GM21786 (cell line): Measurements from ENCODE around the gene HSFX1.
A peak's percentile ranks its signal among the peaks of the same experiment; 100 is the strongest.

Source experiments
- ATAC-seq: cut with Tn5 transposase; IDR thresholded peaks from one replicate; pipeline ENCODE4 v1.9.1; 2021; ENCODE audit not compliant: unreplicated experiment

The HSFX1 gene

DNA sequence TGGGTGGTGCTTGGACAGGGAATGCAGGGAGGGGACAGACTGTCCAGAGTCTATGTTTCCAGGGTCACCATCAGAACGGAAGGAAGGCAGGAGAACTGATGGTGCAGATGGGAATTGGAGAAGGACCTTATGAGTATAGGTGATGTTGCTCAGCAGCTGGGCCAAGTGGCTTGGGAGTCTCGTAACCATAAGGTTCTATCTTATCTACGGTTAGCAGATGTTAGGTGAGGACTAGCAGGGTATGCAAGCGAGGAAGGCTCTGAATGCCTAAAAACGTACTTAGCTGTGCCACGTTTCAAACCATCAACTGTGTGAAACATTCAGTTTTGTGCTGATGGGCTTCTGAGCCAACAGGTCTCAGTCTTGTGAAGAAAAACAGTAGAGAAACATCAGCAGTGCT, 30.2 kb downstream of the HSFX1 start:
- ATAC-seq = no peak

DNA sequence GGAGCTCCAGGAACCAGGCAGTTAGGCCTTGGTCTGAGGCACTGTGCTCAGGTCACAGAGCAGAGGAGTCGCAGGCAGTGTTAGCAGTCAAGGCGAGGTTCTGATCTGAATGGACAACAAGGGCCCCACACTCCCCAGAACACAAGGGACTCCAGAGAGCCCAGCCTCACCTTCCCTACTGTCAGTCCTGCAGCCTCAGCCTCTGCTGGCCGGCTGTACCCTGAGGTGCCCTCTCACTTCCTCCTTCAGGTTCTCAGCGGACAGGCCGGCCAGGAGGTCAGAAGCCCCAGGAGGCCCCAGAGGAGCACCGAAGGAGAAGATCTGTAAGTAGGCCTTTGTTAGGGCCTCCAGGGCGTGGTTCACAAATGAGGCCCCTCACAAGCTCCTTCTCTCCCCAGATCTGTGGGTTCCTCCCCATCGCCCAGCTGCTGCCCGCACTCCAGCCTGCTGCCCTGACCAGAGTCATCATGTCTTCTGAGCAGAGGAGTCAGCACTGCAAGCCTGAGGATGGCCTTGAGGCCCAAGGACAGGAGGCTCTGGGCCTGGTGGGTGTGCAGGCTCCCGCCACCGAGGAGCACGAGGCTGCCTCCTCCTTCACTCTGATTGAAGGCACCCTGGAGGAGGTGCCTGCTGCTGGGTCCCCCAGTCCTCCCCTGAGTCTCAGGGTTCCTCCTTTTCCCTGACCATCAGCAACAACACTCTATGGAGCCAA, 34.0 kb downstream of the HSFX1 start:
- ATAC-seq = peak; percentile 72

DNA sequence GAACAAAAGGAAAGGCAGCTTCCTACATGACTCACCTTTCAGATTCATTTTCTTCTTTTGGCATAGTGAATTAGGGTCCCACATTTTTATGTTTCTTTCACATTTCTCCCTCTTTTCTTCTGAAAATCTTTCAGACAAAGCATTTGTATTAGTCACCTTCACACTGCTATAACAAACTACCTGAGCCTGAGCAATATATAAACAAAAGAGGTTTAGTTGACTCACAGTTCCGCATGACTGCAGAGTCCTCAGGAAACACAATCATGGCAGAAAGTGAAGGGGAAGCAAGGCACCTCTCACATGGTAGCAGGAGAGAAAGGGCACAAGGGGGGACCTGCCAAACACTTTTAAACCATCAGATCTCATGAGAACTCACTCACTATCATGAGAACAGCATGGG, 44.8 kb downstream of the HSFX1 start:
- no peak for ATAC-seq

DNA sequence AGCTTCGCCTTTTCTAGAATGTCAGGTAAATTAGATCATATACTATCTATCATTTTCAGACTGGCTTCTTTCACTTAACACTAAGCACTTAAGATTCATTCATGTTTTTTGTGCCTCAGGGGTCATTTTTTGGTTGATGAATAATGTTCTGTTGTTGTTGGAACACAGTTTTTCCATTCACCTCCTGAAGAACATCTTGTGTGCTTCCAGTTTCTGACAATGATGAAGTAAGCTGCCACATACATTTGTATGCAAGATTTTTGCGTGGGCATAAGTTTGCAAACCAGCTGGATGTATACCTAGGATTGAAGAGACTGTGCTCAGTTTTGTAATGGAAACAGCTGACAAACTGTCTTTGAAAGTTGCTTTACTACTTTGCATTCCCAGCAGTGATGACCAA, 45.5 kb downstream of the HSFX1 start:
- no peak for ATAC-seq

DNA sequence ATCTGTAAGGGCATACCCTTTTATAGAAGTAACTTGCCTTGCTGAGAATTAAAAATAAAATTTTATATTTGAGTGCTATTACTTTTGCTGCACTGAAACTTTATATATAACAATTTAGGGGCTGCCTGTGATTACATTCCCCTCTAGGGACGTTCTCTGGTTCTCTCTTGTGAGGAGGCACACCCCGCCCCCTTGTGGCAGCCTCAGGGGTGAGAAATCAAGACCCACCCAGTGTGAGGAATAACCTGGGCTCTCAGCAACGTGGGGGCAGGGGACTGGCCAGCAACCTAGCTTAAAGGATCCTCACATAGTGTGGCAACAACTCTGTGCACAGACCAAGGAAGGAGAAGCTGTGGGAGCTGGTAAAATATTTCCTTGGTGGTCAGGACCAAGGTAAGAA, 51.6 kb downstream of the HSFX1 start:
- ATAC-seq = no peak
